Psoas muscle (tissue), 8 donors: ENCODE measurements around the gene PDGFC. TPM values are rescaled to one million over a fixed set of nuclear protein-coding genes. Genes with fewer than 3 reads are reported as not detected.

ENCODE experiments used
- ATAC-seq, 4 donors: fragments of 200-7000 bp; cut with Tn5 transposase; one replicate each; pipeline ENCODE4 v1.9.1; 2020; ENCODE audit warnings: moderate library complexity in 3 of 4, mild to moderate bottlenecking in 2 of 4
- DNase-seq, 2 donors: peaks; one replicate each; pipeline ENCODE4 v3.0.0-alpha.2; 2020
- H3K27ac ChIP-seq: fragments of 200-600 bp; one replicate; pipeline ENCODE4 v1.8.0; 2022
- H3K27me3 ChIP-seq, 3 donors: fragments of 200-600 bp in 1 of 3; one replicate each; pipeline versions ENCODE4 v1.6.1 to v1.8.0; 2013 to 2022; ENCODE audit warnings: low read length in 2 of 3, mild to moderate bottlenecking in 2 of 3, moderate library complexity in 1 of 3; ENCODE audit not compliant: insufficient read depth in 3 of 3
- H3K36me3 ChIP-seq, 2 donors: fragments of 200-600 bp in 1 of 2; one replicate each; pipeline versions ENCODE4 v1.6.1 to v1.8.0; 2013 to 2022; ENCODE audit warnings: low read depth in 1 of 2, mild to moderate bottlenecking in 1 of 2, moderate library complexity in 1 of 2; ENCODE audit not compliant: insufficient read depth in 1 of 2
- H3K4me1 ChIP-seq: fragments of 200-600 bp; one replicate; pipeline ENCODE4 v1.8.0; 2022
- H3K4me3 ChIP-seq: fragments of 200-600 bp; one replicate; pipeline ENCODE4 v1.8.0; 2022; ENCODE audit warnings: mild to moderate bottlenecking
- H3K9me3 ChIP-seq: fragments of 200-600 bp; one replicate; pipeline ENCODE4 v1.8.0; 2022
- CTCF ChIP-seq: fragments of 200-600 bp; IDR thresholded peaks from one replicate; pipeline ENCODE4 v1.8.0; 2022; ENCODE audit warnings: antibody characterized with exemption
- WGBS, 3 donors: extraction: QIAGEN DNeasy Blood & Tissue Kit; methylation state at CpG; one replicate each; pipeline versions ENCODE4 v1.1.6 to v1.1.7; 2013; 5-methylcytosine and 5-hydroxymethylcytosine counted together
- intact Hi-C, 2 donors: fragments of 100-400 bp; cut with DNase I; formaldehyde crosslinking; loops; one replicate each; pipeline versions ENCODE4 v1.11.0 to v1.14.2; 2022
- polyA plus RNA-seq, 3 donors: library from polyadenylated mRNA; stranded (reverse); fragments of 200-250 nt; gene quantifications; one replicate each; pipeline ENCODE4 v1.2.3, GENCODE V29; 2013
- total RNA-seq, 4 donors: library from RNA; stranded (reverse); fragmentation: NEBNext Ultra II Directional in 2 of 4; extraction: Animal tissue kit (Norgen Biotek cat#: 25700) in 2 of 4; gene quantifications; one replicate each; pipeline versions ENCODE4 v1.2.1 to v1.2.4, GENCODE V29; 2021 to 2023
- donor health status: healthy with polysubstance abuse.
- donor health status: DM: no; HTN: no; CAD: no; lungs with moderate emphysema.
- donor health status: Bipolar disorder and iron deficiency.
- donor health status: healthy.
- donor health status: DM: yes; HTN: yes; CAD: no.
- donor health status: DM: no; HTN: no; CAD: no.
- donor health status: DM: no; HTN: no; CAD: no.
- donor health status: DM: yes; HTN: yes; CAD: no.

PDGFC gene
- total and polyA plus RNA-seq, 7 donors: 2.2 to 19.8 (median 6.3) TPM

GRCh38 chr4:156778093-156778492, 193.5 kb downstream of the PDGFC start:
- no peak overlapping the region for H3K27ac ChIP-seq
- H3K27me3 ChIP-seq: no peaks in the 10 kb centered on the region
- no peaks in the 10 kb centered on the region for H3K36me3 ChIP-seq
- 51 to 85% (median 60%) methylated on average over 1 of the region's 1 CpG for WGBS, 3 donors
- TF ChIP-seq CTCF: no peak
- intact Hi-C loops: loop anchor here in 1 of 2 donors (10.0 kb wide), 1 partner anchor 167 kb away; no protein-coding TSS in a partner anchor
- H3K4me1 ChIP-seq: peaks cover 19% of the 10 kb centered on the region
- DNase-seq (no peak), ATAC-seq (no peak)
- no peaks in the 10 kb centered on the region for H3K9me3 ChIP-seq
- H3K4me3 ChIP-seq: no peak overlapping the region

- H3K9me3 ChIP-seq: no peaks in the 10 kb centered on the region
- H3K27ac ChIP-seq: no peak overlapping the region
- intact Hi-C loops: loop anchor here in 1 of 2 donors (10.0 kb wide), 1 partner anchor 169 kb away; no protein-coding TSS in a partner anchor
- H3K4me1 ChIP-seq: peaks cover 36% of the 10 kb centered on the region
- WGBS, 3 donors: 33 to 59% (median 38%) methylated on average over 1 of the region's 1 CpG
- H3K27me3 ChIP-seq: no peaks in the 10 kb centered on the region
- no peak for DNase-seq
- TF ChIP-seq CTCF: no peak
- H3K4me3 ChIP-seq: no peak overlapping the region
- no peaks in the 10 kb centered on the region for H3K36me3 ChIP-seq
- no peak for ATAC-seq
These were observed 195.8 kb downstream of the PDGFC start for GRCh38 chr4:156775813-156776212.

GRCh38 chr4:156774422-156774821, 197.2 kb downstream of the PDGFC start:
- DNase-seq (peak in 1 of 2 donors; percentile 45), ATAC-seq (peak in 3 of 4 donors; percentile 58 to 79 (median 66))
- TF ChIP-seq CTCF: no peak
- Histone ChIP-seq H3K9me3 (no peaks in the 10 kb centered on the region), H3K27ac (no peak overlapping the region), H3K4me1 (peaks cover 50% of the 10 kb centered on the region), H3K36me3 (no peaks in the 10 kb centered on the region), H3K27me3 (no peaks in the 10 kb centered on the region), H3K4me3 (no peak overlapping the region)
- WGBS, 3 donors: 32 to 55% (median 38%) methylated on average over 4 of the region's 4 CpGs
- intact Hi-C loops: loop anchor here (5.0 to 10.0 kb wide), 2 partner anchors 170 to 198 kb away; partner anchors contain the start of gene PDGFC (in 1 of the 2)

GRCh38 chr4:156773648-156774357, 197.8 kb downstream of the PDGFC start:
- Histone ChIP-seq H3K4me3 (peak overlapping the region; percentile 2), H3K9me3 (no peaks in the 10 kb centered on the region), H3K36me3 (no peaks in the 10 kb centered on the region), H3K27ac (peak overlapping the region; percentile 32), H3K4me1 (peaks cover 55% of the 10 kb centered on the region), H3K27me3 (no peaks in the 10 kb centered on the region)
- WGBS, 3 donors: 50 to 74% (median 55%) methylated on average over 4 of the region's 4 CpGs
- TF ChIP-seq CTCF: no peak
- ATAC-seq: no peak
- intact Hi-C loops: loop anchor here (5.0 to 10.0 kb wide), 2 partner anchors 171 to 198 kb away; partner anchors contain the start of gene PDGFC (in 1 of the 2)
- DNase-seq: no peak
